Aorta (tissue), 5 donors: ENCODE measurements around the gene RAC2. TPM values are rescaled to one million over a fixed set of nuclear protein-coding genes. Genes with fewer than 3 reads are reported as not detected.

Experiments
- ATAC-seq: fragments of 200-7000 bp; cut with Tn5 transposase; one replicate; pipeline ENCODE4 v1.9.1; 2022; ENCODE audit warnings: moderate library complexity; ENCODE audit not compliant: low FRiP score
- DNase-seq, 2 donors: peaks; one replicate each; pipeline ENCODE4 v3.0.0-alpha.2; 2020
- H3K27ac ChIP-seq, 2 donors: one replicate each; pipeline ENCODE4 v1.5.1; 2013; ENCODE audit warnings: low read length in 2 of 2, mild to moderate bottlenecking in 2 of 2, moderate library complexity in 2 of 2, control low read depth in 1 of 2, inconsistent platforms in 1 of 2, low read depth in 1 of 2
- H3K27me3 ChIP-seq, 2 donors: one replicate each; pipeline ENCODE4 v1.6.1; 2013; ENCODE audit warnings: control low read depth in 1 of 2, low read length in 1 of 2, mild to moderate bottlenecking in 1 of 2, moderate library complexity in 1 of 2; ENCODE audit not compliant: insufficient read depth in 2 of 2, control insufficient read depth in 1 of 2
- H3K36me3 ChIP-seq, 2 donors: one replicate each; pipeline ENCODE4 v1.6.1; 2013; ENCODE audit warnings: control low read depth in 1 of 2, low read length in 1 of 2, mild to moderate bottlenecking in 1 of 2; ENCODE audit not compliant: insufficient read depth in 2 of 2, control insufficient read depth in 1 of 2
- H3K4me1 ChIP-seq, 2 donors: one replicate each; pipeline ENCODE4 v1.6.1; 2013; ENCODE audit warnings: low read length in 2 of 2, control low read depth in 1 of 2, mild to moderate bottlenecking in 1 of 2, moderate library complexity in 1 of 2; ENCODE audit not compliant: insufficient read depth in 2 of 2, control insufficient read depth in 1 of 2
- H3K4me3 ChIP-seq, 2 donors: one replicate each; pipeline ENCODE4 v1.5.1; 2013; ENCODE audit warnings: low read length in 2 of 2, control low read depth in 1 of 2, mild to moderate bottlenecking in 1 of 2
- H3K9me3 ChIP-seq: one replicate; pipeline ENCODE4 v1.6.1; 2013; ENCODE audit warnings: mild to moderate bottlenecking, low read length; ENCODE audit not compliant: control insufficient read depth
- WGBS, 2 donors: extraction: QIAGEN DNeasy Blood & Tissue Kit; methylation state at CpG; one replicate each; pipeline ENCODE4 v1.1.7; 2013; 5-methylcytosine and 5-hydroxymethylcytosine counted together
- intact Hi-C, 2 donors: fragments of 100-400 bp; cut with DNase I; formaldehyde crosslinking; loops; one replicate each; pipeline versions ENCODE4 v1.14.2 to v1.15.0; 2022
- polyA plus RNA-seq, 2 donors: library from polyadenylated mRNA; stranded (reverse); fragments of 200-250 nt; gene quantifications; one replicate each; pipeline ENCODE4 v1.2.3, GENCODE V29; 2013
- total RNA-seq, 2 donors: library from RNA; stranded (reverse); fragmentation: NEBNext Ultra II Directional; extraction: Animal tissue kit (Norgen Biotek cat#: 25700); gene quantifications; one replicate each; pipeline ENCODE4 v1.2.1, GENCODE V29; 2021
- donor health status: healthy with polysubstance abuse.
- donor health status: Bipolar disorder and iron deficiency.
- donor health status: DM: no; HTN: no; CAD: no.
- donor health status: DM: no; HTN: no; CAD: no.
- donor health status: DM: yes; HTN: yes; CAD: no.

The RAC2 gene
- total and polyA plus RNA-seq, 4 donors = 3.6 to 19.8 (median 15.7) TPM

DNA sequence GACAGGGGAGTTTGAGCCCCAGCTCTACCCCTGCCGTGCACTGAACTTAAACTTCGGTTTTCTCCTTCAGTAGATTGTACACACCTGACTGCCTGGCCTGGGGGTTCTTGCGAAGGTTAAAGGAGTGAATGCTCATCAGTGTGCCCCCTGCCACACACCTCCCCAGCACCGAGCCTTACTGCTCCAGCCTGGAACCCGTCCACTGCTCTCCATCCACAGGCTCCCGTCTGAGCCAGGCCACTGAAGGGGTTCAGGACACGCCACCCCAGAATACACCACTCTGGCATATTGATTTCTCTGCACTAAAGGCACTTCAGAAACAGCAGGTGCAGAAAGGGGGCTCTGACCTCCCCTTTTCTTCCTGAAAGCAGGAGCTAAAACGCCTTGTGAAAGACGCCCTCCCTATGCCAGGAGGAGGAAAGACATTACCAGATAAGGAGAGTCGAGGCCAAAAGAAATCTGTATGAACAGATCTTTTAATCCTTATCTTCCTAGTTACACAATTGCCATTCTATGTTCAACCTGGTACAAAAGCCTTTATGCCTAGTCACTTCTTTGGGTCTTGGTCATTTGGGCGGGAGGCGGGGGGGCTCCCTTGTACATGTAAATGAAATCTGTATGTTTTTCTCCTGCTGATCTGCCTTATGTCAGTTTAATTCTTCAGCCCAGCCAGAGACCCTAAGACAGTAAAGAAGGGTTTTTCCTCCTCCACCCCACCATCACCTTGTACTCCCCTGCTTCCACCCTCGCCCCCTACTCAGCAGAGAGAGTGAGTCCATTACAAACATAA lies 29.9 kb downstream of the RAC2 start:
- H3K27me3 ChIP-seq = no peaks in the 10 kb centered on the region
- H3K27ac ChIP-seq = no peak overlapping the region
- ATAC-seq (no peak), DNase-seq (peak; percentile 32 to 62)
- no peak overlapping the region for H3K4me3 ChIP-seq
- 84 to 88% methylated on average over 13 of the region's 13 CpGs for WGBS, 2 donors
- H3K36me3 ChIP-seq = no peaks in the 10 kb centered on the region
- no peaks in the 10 kb centered on the region for H3K4me1 ChIP-seq
- intact Hi-C loops = no loop called here
- H3K9me3 ChIP-seq = no peaks in the 10 kb centered on the region

DNA sequence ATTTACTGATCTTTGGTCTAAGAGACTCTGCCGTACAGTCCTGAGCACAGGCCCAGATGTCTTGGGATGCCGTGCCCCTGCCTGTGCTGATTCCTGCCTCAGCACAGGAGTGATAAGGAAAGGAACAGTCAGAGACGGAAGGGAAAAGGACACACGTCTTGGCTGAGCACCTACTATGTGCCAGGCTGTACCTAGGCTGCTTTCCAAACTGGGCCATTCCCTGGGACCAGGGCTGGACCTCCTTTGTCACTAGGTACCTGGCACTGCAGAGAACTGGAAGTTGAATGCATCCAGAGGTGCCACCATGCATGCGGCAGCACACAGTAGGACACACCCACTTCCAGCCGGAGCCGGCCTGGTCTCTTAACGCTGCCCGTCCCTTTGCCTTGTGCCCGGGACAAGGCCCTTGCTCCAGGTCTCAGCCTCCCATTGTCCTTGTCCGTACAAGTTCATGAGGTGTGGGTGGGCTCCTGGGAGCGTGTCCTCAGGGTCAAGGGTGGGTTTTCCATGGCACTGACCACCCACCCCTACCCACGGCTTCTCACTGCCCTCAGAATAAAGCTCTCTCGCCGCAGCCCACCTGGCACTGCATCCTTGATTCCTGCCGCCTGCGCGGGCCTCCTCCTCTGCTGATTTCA lies 30.7 kb downstream of the RAC2 start:
- WGBS, 2 donors = 90 to 91% methylated on average over 18 of the region's 18 CpGs
- Histone ChIP-seq H3K4me3 (no peak overlapping the region), H3K36me3 (no peaks in the 10 kb centered on the region), H3K27ac (no peak overlapping the region), H3K27me3 (no peaks in the 10 kb centered on the region), H3K4me1 (no peaks in the 10 kb centered on the region), H3K9me3 (no peaks in the 10 kb centered on the region)
- intact Hi-C loops = no loop called here
- ATAC-seq = no peak
- DNase-seq = peak; percentile 42 to 69

DNA sequence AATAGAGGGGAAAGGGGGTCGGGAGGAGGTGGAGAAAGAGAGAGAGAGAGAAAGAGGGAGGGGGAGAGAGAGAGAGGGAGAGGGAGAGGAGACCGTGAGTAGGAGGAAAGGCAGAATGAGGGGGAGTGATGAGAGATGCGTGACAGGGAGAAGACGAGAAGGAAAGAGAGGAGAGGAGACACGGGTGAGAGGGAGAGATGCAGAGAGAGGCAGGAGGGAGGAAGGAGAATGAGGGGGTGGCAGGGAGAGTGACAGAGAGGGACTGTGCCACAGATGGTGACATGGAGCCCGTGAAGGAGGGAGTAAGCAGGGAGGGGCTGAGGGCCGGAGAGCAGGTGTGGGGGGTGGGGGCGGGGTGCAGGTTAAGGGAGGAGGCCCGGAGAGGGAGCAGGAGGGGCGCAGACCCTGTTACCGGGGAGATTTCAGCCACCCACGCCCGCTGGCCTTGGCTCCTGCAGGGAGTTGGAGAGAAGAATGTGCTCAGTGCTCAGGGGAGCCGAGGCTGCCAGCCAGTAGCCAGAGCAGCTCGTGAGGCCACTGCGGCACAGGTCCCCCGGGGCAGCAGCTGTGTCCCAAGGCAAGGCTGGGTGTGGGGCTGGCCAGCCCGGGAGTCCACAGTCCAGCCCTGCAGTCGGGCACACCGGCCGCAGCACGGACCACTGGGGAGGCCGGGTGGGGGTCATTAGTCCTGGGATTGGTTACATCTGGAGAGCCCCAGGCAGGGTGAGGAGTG lies 31.7 kb downstream of the RAC2 start, which contains the start of gene SSTR3:
TSS of gene SSTR3 (minus strand) at position 304 of the 733 bp plus-strand sequence. CDS start 4,674 bp downstream, outside the sequence.
- H3K4me3 ChIP-seq = no peak within 1 kb of the TSS
- ATAC-seq (no peak), DNase-seq (peak; percentile 44 to 72)
- intact Hi-C loops = no loop called here
- H3K36me3 ChIP-seq = no peaks in the 10 kb centered on the region
- no peaks in the 10 kb centered on the region for H3K27me3 ChIP-seq
- H3K9me3 ChIP-seq = no peaks in the 10 kb centered on the region
- no peaks in the 10 kb centered on the region for H3K4me1 ChIP-seq
- H3K27ac ChIP-seq = no peak within 1 kb of the TSS
- 5 to 7% methylated on average over 22 to 23 of the region's 23 CpGs for WGBS, 2 donors

DNA sequence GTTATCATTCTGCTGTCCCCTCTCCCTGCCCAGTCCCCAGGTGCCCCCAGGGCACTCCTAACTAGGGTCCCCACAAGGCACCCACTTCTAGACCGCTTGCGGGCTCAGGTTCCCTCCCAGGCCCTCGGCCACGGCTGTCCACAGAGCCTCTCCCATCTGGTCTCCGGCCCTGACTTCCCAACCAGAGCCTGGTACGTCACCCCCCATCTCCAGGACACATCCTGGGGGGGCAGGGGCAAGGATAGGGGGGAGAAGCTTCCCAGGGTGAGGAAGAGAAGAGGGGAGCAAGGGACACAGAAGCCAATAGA lies 32.2 kb downstream of the RAC2 start:
- H3K9me3 ChIP-seq = no peaks in the 10 kb centered on the region
- intact Hi-C loops = no loop called here
- WGBS, 2 donors = 58 to 60% methylated on average over 6 of the region's 6 CpGs
- H3K27ac ChIP-seq = no peak overlapping the region
- DNase-seq = peak in 1 of 2 donors; percentile 69
- no peak for ATAC-seq
- H3K4me3 ChIP-seq = no peak overlapping the region
- no peaks in the 10 kb centered on the region for H3K36me3 ChIP-seq
- H3K4me1 ChIP-seq = no peaks in the 10 kb centered on the region
- no peaks in the 10 kb centered on the region for H3K27me3 ChIP-seq

DNA sequence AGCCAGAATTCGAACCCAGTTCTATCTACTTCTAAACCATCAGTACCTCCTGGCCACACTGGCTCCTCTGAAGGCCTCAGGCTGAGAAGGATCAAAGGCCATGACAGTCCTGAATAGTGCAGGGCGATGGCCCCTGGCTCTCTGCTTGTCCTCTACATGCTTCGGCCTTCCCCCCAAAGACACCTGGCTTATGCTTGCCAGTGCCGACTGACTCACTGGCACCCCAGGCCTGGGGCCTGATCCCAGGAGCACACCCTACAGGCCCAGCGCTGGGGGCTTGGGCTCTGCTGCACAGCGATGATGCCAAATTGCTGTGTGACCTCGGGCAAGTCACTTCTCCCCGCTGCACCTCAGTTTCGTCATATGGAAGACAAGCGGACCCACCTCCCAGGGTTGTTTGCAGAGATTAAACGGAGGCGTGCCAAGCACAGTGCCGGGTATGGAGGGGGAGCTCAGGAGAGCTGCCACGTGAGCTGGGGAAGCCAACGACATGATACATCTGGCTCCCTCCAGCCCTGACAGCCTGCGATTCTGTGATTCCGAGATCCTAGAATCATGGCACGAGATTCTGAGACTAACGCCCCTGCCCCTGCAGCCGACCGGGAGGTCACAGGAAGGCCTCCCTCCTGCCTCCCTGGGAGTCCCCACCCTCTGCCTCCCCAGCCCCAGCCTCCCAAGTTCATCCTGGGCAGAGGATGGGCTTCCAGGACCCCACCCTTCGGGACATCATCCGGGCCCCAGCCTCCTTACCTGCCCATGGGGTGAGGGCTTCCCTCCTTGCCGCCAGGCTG lies 32.8 kb downstream of the RAC2 start:
- DNase-seq (peak in 1 of 2 donors; percentile 33), ATAC-seq (no peak)
- WGBS, 2 donors = 76 to 83% methylated on average over 24 of the region's 24 CpGs
- Histone ChIP-seq H3K27me3 (no peaks in the 10 kb centered on the region), H3K27ac (no peak overlapping the region), H3K9me3 (no peaks in the 10 kb centered on the region), H3K4me3 (no peak overlapping the region), H3K4me1 (no peaks in the 10 kb centered on the region), H3K36me3 (no peaks in the 10 kb centered on the region)
- intact Hi-C loops = no loop called here

DNA sequence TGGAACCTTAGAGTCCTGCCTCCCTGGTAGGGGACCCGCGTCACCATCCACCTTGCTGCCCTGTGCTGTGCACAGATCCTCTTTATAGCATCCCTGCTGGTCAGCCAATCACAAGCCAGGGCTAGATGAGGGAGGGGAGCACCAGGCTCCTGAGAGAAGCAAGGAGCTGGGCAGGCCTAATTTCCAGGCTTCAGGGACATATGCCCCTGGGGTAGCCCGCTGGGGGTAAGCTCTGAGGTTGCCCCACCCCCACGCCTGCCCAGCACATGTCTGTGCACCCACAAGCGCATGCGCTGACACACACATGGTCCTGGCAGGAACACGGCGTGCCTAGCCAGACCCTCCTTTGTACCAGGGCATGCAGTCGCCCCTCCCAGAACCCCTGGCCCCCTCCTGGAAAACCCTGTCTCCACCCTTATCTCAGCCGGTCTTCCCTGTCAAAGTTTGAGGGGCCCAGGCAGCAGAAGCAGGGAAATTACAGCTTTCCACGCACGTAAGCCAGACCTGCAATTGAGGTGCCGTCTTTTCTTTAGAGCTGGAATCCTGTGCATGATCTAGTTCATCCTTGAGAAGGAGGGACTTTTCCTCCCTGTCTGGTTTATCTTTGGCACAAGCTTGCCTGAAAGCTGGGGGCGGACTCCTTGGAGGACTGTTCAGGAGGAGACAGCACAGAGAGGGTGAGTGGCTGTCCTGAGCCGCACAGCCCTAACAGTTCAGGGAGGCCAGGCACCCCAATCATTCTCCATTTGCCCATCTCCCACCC lies 33.8 kb downstream of the RAC2 start:
- ATAC-seq (no peak), DNase-seq (peak in 1 of 2 donors; percentile 55)
- Histone ChIP-seq H3K4me3 (no peak overlapping the region), H3K9me3 (no peaks in the 10 kb centered on the region), H3K36me3 (no peaks in the 10 kb centered on the region), H3K27me3 (no peaks in the 10 kb centered on the region), H3K4me1 (no peaks in the 10 kb centered on the region), H3K27ac (no peak overlapping the region)
- intact Hi-C loops = no loop called here
- WGBS, 2 donors = 69 to 74% methylated on average over 15 of the region's 15 CpGs

DNA sequence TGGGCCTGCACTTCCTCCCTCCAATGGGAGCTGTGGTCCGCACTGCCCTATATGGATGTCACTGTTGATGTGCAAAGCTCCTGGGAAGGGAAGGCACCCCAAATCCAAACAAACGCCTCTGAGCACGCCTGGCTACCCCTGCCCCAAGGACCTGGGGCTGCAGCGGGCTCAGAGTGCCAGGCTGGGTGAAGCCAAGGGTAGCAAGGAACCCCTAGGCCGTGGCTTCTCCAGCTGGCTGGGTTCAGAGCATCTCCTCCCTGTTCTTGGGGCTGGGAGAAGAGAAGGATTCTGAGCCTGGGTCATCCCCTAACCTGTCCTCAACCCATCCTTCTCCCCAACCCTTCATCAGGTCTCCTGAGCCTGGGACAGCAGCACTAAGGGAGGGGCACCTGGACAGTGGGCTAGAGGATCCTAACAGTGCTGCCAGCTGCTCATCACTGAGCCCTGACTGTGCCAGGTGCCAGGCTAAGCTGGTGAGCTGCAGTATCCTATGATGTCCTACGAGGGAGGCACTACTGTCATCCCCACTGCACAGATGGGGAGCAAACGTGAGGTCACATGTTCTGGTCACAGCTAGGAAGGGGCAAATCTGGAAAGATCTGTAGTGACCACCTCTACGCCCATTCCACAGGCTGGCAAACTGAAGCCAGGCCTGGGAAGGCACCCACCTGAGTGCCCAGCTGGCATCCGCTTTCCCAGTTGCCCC lies 34.8 kb downstream of the RAC2 start:
- WGBS, 2 donors = 79 to 88% methylated on average over 9 of the region's 9 CpGs
- intact Hi-C loops = no loop called here
- Histone ChIP-seq H3K4me1 (no peaks in the 10 kb centered on the region), H3K27me3 (no peaks in the 10 kb centered on the region), H3K4me3 (no peak overlapping the region), H3K27ac (no peak overlapping the region), H3K36me3 (no peaks in the 10 kb centered on the region), H3K9me3 (no peaks in the 10 kb centered on the region)
- DNase-seq (peak in 1 of 2 donors; percentile 42), ATAC-seq (no peak)
